K562 (cell line): Measurements from ENCODE around the gene TPX2. TPM values are rescaled to one million over a fixed set of nuclear protein-coding genes. Genes with fewer than 3 reads are reported as not detected.

Experiments
- ATAC-seq: fragments of 200-7000 bp; cut with Tn5 transposase; 3 replicates; pipeline ENCODE4 v1.9.1; 2020; ENCODE audit warnings: moderate library complexity
- BruUV-seq: library from RNA; stranded (reverse); fragments of 400-500 nt; replicated peaks from 2 replicates; lab custom pipeline; 2021; lab: Mats Ljungman, UMichigan
- CTCF ChIA-PET: fragments of 300-600 bp; formaldehyde crosslinking; extraction: SDS; loops from one replicate; lab custom pipeline; 2021; ENCODE audit warnings: low intra/inter-chr PET ratio; lab: Yijun Ruan, JAX
- POLR2A ChIA-PET: fragments of 300-600, 350-650 bp; sonication (Branson Sonifier 250); formaldehyde crosslinking; extraction: SDS; loops from one replicate; lab custom pipeline; 2021; ENCODE audit warnings: antibody characterized with exemption, inconsistent platforms; lab: Yijun Ruan, JAX
- DNase-seq, 4 experiments: peaks; one replicate each; pipeline versions ENCODE4 v3.0.0 to v3.0.0-alpha.2; 2011 to 2018; ENCODE audit warnings: low spot score in 3 of 4, mixed read lengths in 3 of 4; ENCODE audit errors: extremely low read depth in 1 of 4
- FAIRE-seq: peaks from 2 replicates; lab custom pipeline; 2011; peaks lifted over from hg19 to GRCh38; lab: Jason Lieb, UNC
- H2AFZ ChIP-seq: 2 replicates; pipeline ENCODE4 v1.6.0; 2011; ENCODE audit warnings: low read depth, low read length, control low read depth, inconsistent platforms
- H3K27ac ChIP-seq: fragments of 200-600 bp; 3 replicates; pipeline ENCODE4 v1.8.0; 2011; ENCODE audit warnings: low read depth, mild to moderate bottlenecking, control low read depth, inconsistent platforms, low read length, moderate library complexity, mixed read lengths; ENCODE audit errors: extremely low read depth
- H3K27me3 ChIP-seq, 2 experiments: fragments of 300-600 bp in 1 of 2; 2 replicates in 1 of 2; 3 replicates in 1 of 2; pipeline versions ENCODE4 v1.6.0 to v1.8.0; 2011; ENCODE audit warnings: inconsistent platforms in 2 of 2, low read length in 2 of 2, mild to moderate bottlenecking in 1 of 2, mixed read lengths in 1 of 2, moderate library complexity in 1 of 2; ENCODE audit not compliant: control insufficient read depth in 2 of 2, insufficient read depth in 2 of 2
- H3K36me3 ChIP-seq: fragments of 300-600 bp; 3 replicates; pipeline ENCODE4 v1.8.0; 2011; ENCODE audit warnings: mild to moderate bottlenecking, low read length, inconsistent platforms; ENCODE audit not compliant: control insufficient read depth, insufficient read depth
- H3K4me1 ChIP-seq, 2 experiments: fragments of 200-600 bp in 1 of 2; replicated peaks in 1 of 2; 2 replicates in 1 of 2; 3 replicates in 1 of 2; pipeline versions ENCODE4 v1.5.1 to v1.8.0; 2011; ENCODE audit warnings: inconsistent platforms in 2 of 2, low read length in 2 of 2, mild to moderate bottlenecking in 1 of 2, mixed read lengths in 1 of 2, moderate library complexity in 1 of 2; ENCODE audit not compliant: control insufficient read depth in 2 of 2, insufficient read depth in 2 of 2
- H3K4me2 ChIP-seq: 2 replicates; pipeline ENCODE4 v1.6.1; 2011; ENCODE audit warnings: low read length, control low read depth, inconsistent platforms, mixed read lengths; ENCODE audit not compliant: insufficient read depth
- H3K4me3 ChIP-seq: fragments of 200-600 bp; sonication (generic), shearing (Covaris generic); 2 replicates; pipeline ENCODE4 v1.5.1; 2016; ENCODE audit warnings: control low read depth, inconsistent platforms
- H3K79me2 ChIP-seq: fragments of 200-600 bp; 3 replicates; pipeline ENCODE4 v1.8.0; 2011; ENCODE audit warnings: low read length, inconsistent platforms; ENCODE audit not compliant: control insufficient read depth, insufficient read depth
- H3K9ac ChIP-seq, 2 experiments: 2 replicates each; pipeline versions ENCODE4 v1.6.0 to v1.6.1; 2011; ENCODE audit warnings: low read depth in 2 of 2, low read length in 2 of 2, control low read depth in 1 of 2, inconsistent platforms in 1 of 2, mild to moderate bottlenecking in 1 of 2, mixed read lengths in 1 of 2; ENCODE audit not compliant: insufficient read depth in 1 of 2
- H3K9me1 ChIP-seq: one replicate; pipeline ENCODE4 v1.6.0; 2011; ENCODE audit warnings: inconsistent platforms, mild to moderate bottlenecking, low read length, moderate library complexity; ENCODE audit not compliant: control insufficient read depth, insufficient read depth
- H3K9me3 ChIP-seq: replicated peaks from 2 replicates; pipeline ENCODE4 v1.5.1; 2011; ENCODE audit warnings: low read depth, low read length, inconsistent platforms; ENCODE audit not compliant: control insufficient read depth, insufficient read depth
- H4K20me1 ChIP-seq: replicated peaks from 2 replicates; pipeline ENCODE4 v1.6.1; 2011; ENCODE audit warnings: low read length, inconsistent platforms, mixed read lengths; ENCODE audit not compliant: control insufficient read depth, insufficient read depth
- POLR2G ChIP-seq: fragments of 200-400 bp; formaldehyde crosslinking; IDR thresholded peaks from 2 replicates; pipeline ENCODE4 v1.6.1; 2017; ENCODE audit warnings: low read depth, mild to moderate bottlenecking, antibody characterized with exemption, low read length, moderate library complexity
- THRAP3 ChIP-seq: fragments of 450-650 bp; IDR thresholded peaks from 2 replicates; pipeline ENCODE4 v1.6.1; 2016; ENCODE audit warnings: mild to moderate bottlenecking, inconsistent platforms, borderline replicate concordance
- WGBS: fragments of 100-300 bp; shearing (Covaris generic); methylation state at CpG from one replicate; pipeline ENCODE4 v1.1.6; 2016; ENCODE audit warnings: low coverage, mixed read lengths; ENCODE audit not compliant: insufficient coverage; ENCODE audit errors: missing lambda C conversion rate; 5-methylcytosine and 5-hydroxymethylcytosine counted together
- in situ Hi-C: fragments of 300-500 bp; cut with MboI; formaldehyde crosslinking; loops from 4 replicates; pipeline ENCODE4 v1.15.0; 2018; ENCODE audit warnings: inconsistent platforms, mixed read lengths
- intact Hi-C: fragments of 100-400 bp; cut with micrococcal nuclease; formaldehyde crosslinking; loops from 2 replicates; pipeline ENCODE4 v1.14.2; 2022
- polyA plus RNA-seq, 8 experiments: library from polyadenylated mRNA; depleted of rRNA in 4 of 8; stranded (reverse) in 5 of 8; unstranded in 3 of 8; fragments of >200 nt; fragmentation: Nextera tagmentation in 2 of 8; fragmentation: Illumina TruSeq in 1 of 8; extraction: Ambion mirVana in 2 of 8; extraction: Trizol in 1 of 8; gene quantifications; 2 replicates each; pipeline versions ENCODE4 v1.2.1 to v1.2.3, GENCODE V29; 2011 to 2014; ENCODE audit warnings: inconsistent platforms in 1 of 8, missing spikeins in 1 of 8
- total RNA-seq, 7 experiments: library from RNA; depleted of rRNA in 6 of 7; stranded (reverse); fragments of >200 nt in 6 of 7; fragmentation: Illumina TruSeq in 2 of 7; extraction: Trizol in 2 of 7; gene quantifications; 2 replicates each; pipeline versions ENCODE4 v1.2.1 to v1.2.3, GENCODE V29; 2011 to 2021; ENCODE audit warnings: low replicate concordance in 1 of 7
- TF ChIP-seq, protein P1 (sequence below): fragments of 450-650 bp; IDR thresholded peaks from 2 replicates; pipeline ENCODE4 v1.6.1; 2016; ENCODE audit warnings: mild to moderate bottlenecking

The TPX2 gene
- total and polyA plus RNA-seq, 9 of the 15 experiments (the other 6 are each of a cell fraction or from before 2014, with no cell fraction given): 48.0 to 241 (median 133) TPM

DNA sequence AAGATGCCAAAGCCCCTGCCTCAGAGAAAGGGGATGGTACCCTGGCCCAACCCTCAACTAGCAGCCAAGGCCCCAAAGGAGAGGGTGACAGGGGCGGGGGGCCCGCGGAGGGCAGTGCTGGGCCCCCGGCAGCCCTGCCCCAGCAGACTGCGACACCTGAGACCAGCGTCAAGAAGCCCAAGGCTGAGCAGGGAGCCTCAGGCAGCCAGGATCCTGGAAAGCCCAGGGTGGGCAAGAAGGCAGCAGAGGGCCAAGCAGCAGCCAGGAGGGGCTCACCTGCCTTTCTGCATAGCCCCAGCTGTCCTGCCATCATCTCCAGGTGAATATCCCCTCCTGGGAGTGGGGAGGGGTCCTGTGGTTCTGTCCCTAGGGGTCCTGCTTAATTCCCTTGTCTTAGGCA, 81.1 kb downstream of the TPX2 start:
- TF ChIP-seq THRAP3: no peak
- peak; percentile 29; the same call in 1 of the 2 replicates for TF ChIP-seq POLR2G
- TF ChIP-seq, protein P1, sequence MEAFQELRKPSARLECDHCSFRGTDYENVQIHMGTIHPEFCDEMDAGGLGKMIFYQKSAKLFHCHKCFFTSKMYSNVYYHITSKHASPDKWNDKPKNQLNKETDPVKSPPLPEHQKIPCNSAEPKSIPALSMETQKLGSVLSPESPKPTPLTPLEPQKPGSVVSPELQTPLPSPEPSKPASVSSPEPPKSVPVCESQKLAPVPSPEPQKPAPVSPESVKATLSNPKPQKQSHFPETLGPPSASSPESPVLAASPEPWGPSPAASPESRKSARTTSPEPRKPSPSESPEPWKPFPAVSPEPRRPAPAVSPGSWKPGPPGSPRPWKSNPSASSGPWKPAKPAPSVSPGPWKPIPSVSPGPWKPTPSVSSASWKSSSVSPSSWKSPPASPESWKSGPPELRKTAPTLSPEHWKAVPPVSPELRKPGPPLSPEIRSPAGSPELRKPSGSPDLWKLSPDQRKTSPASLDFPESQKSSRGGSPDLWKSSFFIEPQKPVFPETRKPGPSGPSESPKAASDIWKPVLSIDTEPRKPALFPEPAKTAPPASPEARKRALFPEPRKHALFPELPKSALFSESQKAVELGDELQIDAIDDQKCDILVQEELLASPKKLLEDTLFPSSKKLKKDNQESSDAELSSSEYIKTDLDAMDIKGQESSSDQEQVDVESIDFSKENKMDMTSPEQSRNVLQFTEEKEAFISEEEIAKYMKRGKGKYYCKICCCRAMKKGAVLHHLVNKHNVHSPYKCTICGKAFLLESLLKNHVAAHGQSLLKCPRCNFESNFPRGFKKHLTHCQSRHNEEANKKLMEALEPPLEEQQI: no peak
- Histone ChIP-seq H3K4me1 (peaks cover 0 to 10% of the 10 kb centered on the region in 2 experiments; a peak in 3 of 5 replicates), H3K27ac (no peak overlapping the region), H3K4me2 (no peak overlapping the region), H3K36me3 (no peaks in the 10 kb centered on the region), H3K79me2 (no peaks in the 10 kb centered on the region), H3K9me3 (no peaks in the 10 kb centered on the region), H3K27me3 (peaks cover 4 to 5% of the 10 kb centered on the region in 2 experiments; a peak in 2 of 5 replicates), H3K4me3 (no peak overlapping the region), H4K20me1 (peaks cover 5% of the 10 kb centered on the region), H2AFZ (no peak overlapping the region), H3K9me1 (no peaks in the 10 kb centered on the region), H3K9ac (no peak overlapping the region)
- ATAC-seq (no peak), FAIRE-seq (no peak), DNase-seq (no peak)
- in situ Hi-C loops: no loop called here
- ChIA-PET POLR2A (no interaction called here), CTCF (no interaction called here)
- BruUV-seq: no TSS peak
- intact Hi-C loops: loop anchor here (10.0 kb wide), 2 partner anchors 215 to 835 kb away; no protein-coding TSS in a partner anchor
- 0% methylated on average over 2 of the region's 6 CpGs for WGBS
